Epithelial cell of esophagus (primary cell): ENCODE measurements around the gene MYO1H.

Experiments used
- DNase-seq: peaks from one replicate; pipeline ENCODE4 v3.0.0; 2010; ENCODE audit warnings: low read depth
- H3K4me3 ChIP-seq: 2 replicates; pipeline ENCODE4 v1.5.1; 2011; ENCODE audit warnings: mild to moderate bottlenecking, low read length, control low read depth
- TF ChIP-seq, protein P1 (sequence below): IDR thresholded peaks from 2 replicates; pipeline ENCODE4 v1.5.1; 2011; ENCODE audit warnings: low read depth, mild to moderate bottlenecking, low read length, control low read depth, inconsistent platforms; ENCODE audit not compliant: insufficient read depth; ENCODE audit errors: missing control alignments

Gene MYO1H

DNA sequence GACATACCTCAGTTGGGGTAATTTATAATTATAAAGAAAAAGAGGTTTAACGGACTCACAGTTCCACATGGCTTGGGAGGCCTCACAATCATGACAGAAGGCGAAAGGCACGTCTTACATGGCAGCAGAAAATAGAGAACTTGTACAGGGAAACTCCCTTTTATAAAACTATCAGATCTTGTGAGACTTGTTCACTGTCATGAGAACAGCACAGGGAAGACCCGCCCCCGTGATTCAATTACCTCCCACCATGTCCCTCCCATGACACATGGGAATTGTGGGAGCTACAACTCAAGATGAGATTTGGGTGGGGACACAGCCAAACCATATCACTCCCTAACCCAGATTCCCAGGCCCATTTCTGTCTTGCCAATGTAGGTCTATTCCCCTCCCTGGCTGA is 22.1 kb downstream of the MYO1H start:
- TF ChIP-seq, protein P1, sequence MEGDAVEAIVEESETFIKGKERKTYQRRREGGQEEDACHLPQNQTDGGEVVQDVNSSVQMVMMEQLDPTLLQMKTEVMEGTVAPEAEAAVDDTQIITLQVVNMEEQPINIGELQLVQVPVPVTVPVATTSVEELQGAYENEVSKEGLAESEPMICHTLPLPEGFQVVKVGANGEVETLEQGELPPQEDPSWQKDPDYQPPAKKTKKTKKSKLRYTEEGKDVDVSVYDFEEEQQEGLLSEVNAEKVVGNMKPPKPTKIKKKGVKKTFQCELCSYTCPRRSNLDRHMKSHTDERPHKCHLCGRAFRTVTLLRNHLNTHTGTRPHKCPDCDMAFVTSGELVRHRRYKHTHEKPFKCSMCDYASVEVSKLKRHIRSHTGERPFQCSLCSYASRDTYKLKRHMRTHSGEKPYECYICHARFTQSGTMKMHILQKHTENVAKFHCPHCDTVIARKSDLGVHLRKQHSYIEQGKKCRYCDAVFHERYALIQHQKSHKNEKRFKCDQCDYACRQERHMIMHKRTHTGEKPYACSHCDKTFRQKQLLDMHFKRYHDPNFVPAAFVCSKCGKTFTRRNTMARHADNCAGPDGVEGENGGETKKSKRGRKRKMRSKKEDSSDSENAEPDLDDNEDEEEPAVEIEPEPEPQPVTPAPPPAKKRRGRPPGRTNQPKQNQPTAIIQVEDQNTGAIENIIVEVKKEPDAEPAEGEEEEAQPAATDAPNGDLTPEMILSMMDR: no peak
- H3K4me3 ChIP-seq: no peak overlapping the region
- no peak for DNase-seq

DNA sequence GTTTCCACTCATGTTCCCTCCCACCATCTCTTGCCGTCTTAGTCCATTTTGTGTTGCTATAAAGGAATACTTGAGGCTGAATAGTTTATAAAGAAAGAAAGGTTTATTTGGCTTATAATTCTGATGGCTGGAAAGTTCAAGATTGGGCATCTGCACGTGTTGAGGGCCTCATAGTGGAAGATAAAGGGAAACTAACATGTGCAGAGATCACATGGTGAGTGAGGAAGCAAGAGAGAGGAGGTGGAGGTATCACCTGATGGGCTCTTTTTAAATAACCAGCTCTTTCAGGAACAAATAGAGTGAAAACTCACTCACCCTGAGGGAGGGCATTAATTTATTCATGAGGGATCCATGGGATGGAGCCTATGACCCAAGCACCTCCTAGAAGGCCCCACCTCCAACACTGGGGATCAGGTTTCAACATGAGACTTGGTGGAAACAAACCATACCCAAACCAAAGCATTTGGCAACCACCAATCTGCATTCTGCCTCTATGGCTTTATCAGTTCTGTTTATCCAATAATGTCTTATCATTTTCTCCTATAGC is 29.5 kb downstream of the MYO1H start:
- TF ChIP-seq, protein P1: no peak
- DNase-seq: peak; percentile 10
- no peak overlapping the region for H3K4me3 ChIP-seq

DNA sequence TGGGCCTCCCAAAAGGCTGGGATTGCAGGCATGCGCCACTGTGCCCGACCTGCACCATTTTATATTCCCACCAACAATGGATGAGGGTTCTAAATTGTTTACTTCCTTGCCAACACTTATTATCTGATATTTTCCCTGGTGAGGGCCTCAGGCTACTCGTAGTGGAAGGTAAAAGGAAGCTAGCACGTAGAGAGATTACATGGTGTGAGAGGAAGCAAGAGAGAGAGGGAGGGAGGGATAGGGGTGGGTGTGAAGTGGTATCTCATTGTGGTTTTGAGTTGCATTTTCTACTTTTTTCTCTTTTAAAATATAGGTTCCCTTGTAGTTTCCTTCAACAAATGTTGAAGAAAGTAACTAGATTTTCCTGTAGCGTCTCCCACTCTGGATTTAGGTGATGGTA is 30.9 kb downstream of the MYO1H start:
- DNase-seq: no peak
- TF ChIP-seq, protein P1: no peak
- no peak overlapping the region for H3K4me3 ChIP-seq

DNA sequence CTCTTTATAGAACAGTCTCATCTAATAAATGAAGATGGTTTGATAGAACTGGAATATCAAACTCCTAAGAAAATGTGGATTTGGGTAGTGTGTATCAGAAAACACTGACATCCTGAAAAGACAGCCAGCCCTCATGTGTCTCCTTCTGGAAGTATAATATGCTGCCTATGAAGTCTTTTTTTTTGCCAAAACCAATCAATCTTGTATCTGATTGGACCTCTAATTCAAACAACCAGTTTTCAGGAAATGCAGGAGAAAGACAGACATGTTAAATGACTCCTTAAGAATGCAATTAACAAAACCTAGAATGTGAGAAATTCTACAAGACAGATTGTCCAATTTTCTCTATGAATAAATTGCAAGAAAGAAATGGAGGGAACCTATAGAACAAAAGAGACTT is 34.3 kb downstream of the MYO1H start:
- TF ChIP-seq, protein P1: no peak
- H3K4me3 ChIP-seq: no peak overlapping the region
- DNase-seq: no peak

DNA sequence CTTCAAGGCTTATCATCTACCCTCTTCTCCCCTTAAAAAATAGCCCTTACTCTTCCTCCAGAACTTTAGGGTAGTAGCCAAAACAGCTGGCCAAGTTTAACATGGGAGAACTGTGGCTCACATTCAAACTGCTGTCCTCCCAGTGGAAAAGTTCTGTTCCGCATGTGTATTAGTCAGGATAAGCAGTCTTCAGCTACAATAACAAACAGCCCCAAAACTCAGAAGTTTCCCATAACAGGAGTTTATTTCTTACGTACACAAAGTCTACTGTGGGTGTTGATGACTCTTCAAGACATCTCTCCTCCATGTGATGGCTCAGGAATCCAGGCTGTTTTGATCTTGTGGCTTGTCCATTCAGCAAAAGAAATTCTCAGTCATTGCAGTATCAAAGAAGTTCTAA is 35.5 kb downstream of the MYO1H start:
- no peak overlapping the region for H3K4me3 ChIP-seq
- TF ChIP-seq, protein P1: no peak
- DNase-seq: no peak

DNA sequence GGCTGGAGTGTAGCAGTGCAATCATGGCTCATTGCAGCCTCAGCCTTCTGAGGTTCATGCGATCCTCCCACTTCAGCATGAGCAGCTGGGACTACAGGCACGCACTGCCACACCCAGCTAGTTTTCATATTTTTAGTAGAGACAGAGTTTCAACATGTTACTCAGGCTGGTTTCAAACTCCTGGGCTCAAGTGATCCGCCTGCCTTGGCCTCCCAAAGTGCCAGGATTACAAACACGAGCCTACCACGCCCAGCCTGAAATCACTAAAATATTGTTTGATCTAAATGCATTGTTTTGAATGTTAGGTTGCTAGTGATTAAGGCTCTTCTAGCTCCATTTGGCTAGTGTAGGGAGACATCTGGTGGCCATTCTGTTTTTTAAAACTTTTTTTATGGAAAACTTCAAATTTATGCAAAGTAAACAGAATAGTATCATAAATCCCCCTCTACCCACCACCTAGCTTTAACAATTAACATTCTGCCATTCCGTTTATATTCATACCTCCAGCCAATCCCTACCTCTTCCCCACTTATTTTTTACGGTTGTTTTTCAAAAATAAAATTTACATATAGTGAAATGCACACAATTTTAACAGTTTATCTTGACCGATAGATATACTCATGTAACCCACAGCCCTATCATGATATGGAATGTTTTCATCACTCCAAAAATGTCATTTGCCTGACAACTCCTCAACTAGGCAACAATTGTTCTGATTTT is 37.8 kb downstream of the MYO1H start:
- peak; percentile 71 for DNase-seq

More for the DNA sequence above, 37.8 kb downstream of the MYO1H start:
- H3K4me3 ChIP-seq: no peak overlapping the region
- TF ChIP-seq, protein P1: peak; percentile 57
